Omental fat pad (tissue), 4 donors: ENCODE measurements around the gene TSGA10. TPM values are rescaled to one million over a fixed set of nuclear protein-coding genes. Genes with fewer than 3 reads are reported as not detected.
"Not testable (repeated sequence)": the region's sequence is repeated elsewhere in the genome, so short reads cannot be mapped to it uniquely, and the experiment has no call there.

Experiments
- ATAC-seq: fragments of 150-250 bp; one replicate; pipeline ENCODE4 v1.9.1; 2016; ENCODE audit warnings: mild to moderate bottlenecking, moderate library complexity; ENCODE audit not compliant: low FRiP score
- DNase-seq: peaks from one replicate; pipeline ENCODE4 v3.0.0-alpha.2; 2019; ENCODE audit warnings: low spot score
- total RNA-seq, 4 donors: library from RNA; depleted of rRNA; stranded (reverse); fragments of >200 nt; gene quantifications; one replicate each; pipeline ENCODE4 v1.1.0, GENCODE V29; 2016
- TF ChIP-seq, protein P1 (sequence below), 3 donors: fragments of 450-650 bp; IDR thresholded peaks; one replicate each; pipeline ENCODE4 v1.5.1; 2016 to 2017; ENCODE audit warnings: antibody characterized with exemption in 3 of 3, mild to moderate bottlenecking in 3 of 3, moderate library complexity in 2 of 3

The TSGA10 gene
- total RNA-seq, 4 donors from 2014 or later: 4.7 to 19.5 (median 8.5) TPM

DNA sequence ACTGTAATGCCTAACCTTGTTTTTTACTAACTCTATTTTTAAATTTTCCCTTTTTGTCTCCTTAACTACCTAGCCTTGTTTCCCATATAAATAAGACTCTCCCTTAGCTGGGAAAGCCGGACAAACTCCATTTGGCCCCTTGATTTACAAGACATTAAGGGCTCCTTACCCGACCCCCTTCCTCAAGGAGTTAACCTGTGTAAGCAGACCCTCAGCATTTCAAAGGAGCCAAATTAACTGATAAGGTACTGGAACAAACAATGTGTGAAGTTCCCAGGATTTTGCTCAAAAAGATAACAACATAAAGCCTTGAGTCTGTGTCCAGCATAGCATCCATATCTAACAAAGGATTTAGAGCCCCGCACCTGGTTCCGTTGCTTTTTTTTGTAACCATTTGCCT lies 72.9 kb downstream of the TSGA10 start:
- no peak for ATAC-seq
- no peak for DNase-seq
- TF ChIP-seq, protein P1, sequence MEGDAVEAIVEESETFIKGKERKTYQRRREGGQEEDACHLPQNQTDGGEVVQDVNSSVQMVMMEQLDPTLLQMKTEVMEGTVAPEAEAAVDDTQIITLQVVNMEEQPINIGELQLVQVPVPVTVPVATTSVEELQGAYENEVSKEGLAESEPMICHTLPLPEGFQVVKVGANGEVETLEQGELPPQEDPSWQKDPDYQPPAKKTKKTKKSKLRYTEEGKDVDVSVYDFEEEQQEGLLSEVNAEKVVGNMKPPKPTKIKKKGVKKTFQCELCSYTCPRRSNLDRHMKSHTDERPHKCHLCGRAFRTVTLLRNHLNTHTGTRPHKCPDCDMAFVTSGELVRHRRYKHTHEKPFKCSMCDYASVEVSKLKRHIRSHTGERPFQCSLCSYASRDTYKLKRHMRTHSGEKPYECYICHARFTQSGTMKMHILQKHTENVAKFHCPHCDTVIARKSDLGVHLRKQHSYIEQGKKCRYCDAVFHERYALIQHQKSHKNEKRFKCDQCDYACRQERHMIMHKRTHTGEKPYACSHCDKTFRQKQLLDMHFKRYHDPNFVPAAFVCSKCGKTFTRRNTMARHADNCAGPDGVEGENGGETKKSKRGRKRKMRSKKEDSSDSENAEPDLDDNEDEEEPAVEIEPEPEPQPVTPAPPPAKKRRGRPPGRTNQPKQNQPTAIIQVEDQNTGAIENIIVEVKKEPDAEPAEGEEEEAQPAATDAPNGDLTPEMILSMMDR (IDR thresholded peaks at IDR 0.05): no peak

- ATAC-seq (no peak), DNase-seq (no peak)
- TF ChIP-seq, protein P1 (IDR thresholded peaks at IDR 0.05): no peak
Observed at GRCh38 chr2:99079226-99079625, 75.5 kb downstream of the TSGA10 start.

GRCh38 chr2:99072551-99072950 lies 82.2 kb downstream of the TSGA10 start:
- TF ChIP-seq, protein P1 (IDR thresholded peaks at IDR 0.05): no peak
- no peak for ATAC-seq

DNA sequence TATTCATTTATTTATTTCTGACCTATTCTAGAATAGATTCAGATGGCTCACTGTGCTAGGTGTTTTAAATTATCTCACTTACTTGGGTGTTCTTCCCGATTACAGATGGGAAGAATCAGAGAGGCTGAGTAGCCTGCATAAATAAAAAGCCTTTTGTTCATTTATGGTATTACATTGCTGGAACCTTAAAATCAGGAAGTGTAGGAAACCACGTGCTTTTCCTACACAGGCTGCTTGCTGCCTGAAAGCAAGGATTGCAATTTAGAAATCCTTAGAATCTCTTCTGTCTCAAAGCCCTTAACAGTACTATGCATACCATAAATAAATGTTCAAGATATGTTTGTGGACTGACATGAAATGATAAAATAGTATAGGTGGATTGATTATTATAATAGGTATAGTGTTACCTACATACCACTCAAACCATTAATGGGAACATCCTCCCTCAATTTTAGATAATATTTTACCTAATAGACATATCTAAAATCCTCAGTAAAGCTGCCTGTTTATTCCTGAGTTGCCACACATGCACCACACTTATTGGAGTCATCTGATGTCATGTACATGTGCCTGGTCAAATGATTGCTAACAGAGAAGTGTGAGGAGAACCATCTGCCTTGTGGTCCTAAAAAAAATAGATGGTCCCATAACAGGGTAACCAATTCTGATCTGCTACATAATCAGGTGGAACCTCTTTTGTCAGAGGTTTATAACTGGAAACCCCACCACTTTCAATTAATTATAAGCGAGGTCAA lies 86.7 kb downstream of the TSGA10 start:
- DNase-seq: no peak
- TF ChIP-seq, protein P1 (IDR thresholded peaks at IDR 0.05): no peak
- ATAC-seq: no peak

More at GRCh38 chr2:99072551-99072950, 82.2 kb downstream of the TSGA10 start:
- DNase-seq: no peak

- TF ChIP-seq, protein P1 (IDR thresholded peaks at IDR 0.05): no peak
- ATAC-seq: peak; percentile 83
- no peak for DNase-seq
Observed at GRCh38 chr2:99066075-99066958, 88.4 kb downstream of the TSGA10 start.

DNA sequence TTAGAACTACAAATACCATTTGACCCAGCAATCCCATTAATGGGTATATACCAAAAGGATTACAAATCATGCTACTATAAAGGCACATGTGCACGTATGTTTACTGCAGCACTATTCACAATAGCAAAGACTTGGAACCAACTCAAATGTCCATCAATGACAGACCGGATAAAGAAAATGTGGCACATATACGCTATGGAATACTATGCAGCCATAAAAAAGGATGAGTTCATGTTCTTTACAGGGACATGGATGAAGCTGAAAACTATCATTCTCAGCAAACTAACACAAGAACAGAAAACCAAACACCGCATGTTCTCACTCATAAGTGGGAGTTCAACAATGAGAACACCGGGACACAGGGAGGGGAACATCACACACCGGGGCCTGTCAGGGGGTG lies 105.6 kb downstream of the TSGA10 start:
- DNase-seq, ATAC-seq: not testable (repeated sequence)

DNA sequence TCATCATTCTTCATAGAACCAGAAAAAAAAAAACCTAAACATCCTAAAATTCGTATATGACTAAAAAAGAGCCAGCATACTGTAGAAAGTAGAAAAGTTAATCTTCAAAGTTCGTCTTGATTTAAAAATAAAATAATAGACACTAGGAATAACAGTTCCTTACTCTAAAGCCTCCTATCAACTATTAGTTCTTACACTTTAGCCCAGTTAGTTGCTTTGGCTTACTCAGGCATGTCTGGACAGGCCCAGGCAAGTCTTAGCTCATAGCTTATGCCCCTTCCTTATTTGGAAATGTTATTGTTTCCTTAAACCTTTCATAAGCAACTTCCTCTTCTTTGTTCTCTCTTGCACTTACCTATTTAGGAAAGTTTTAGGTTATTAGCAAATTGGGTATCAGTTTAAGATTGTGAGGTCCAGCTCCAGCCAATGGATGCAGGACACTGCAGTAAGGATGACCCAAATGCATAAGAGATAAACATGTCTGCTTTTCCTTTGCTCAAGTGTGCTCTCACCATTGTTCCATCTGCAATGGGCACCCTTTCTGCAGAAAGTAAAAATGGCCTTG lies 113.9 kb downstream of the TSGA10 start:
- ATAC-seq, DNase-seq: not testable (repeated sequence)
